IMR-90 (cell line): ENCODE data around the gene LRRC4. TPM values are rescaled to one million over a fixed set of nuclear protein-coding genes. Genes with fewer than 3 reads are reported as not detected.

ENCODE experiments used
- ATAC-seq: fragments of 200-7000 bp; cut with Tn5 transposase; 2 replicates; pipeline ENCODE4 v1.9.1; 2020; ENCODE audit warnings: low read depth, mild to moderate bottlenecking, moderate library complexity
- BruUV-seq: library from RNA; stranded (reverse); fragments of 400-500 nt; replicated peaks from 2 replicates; lab custom pipeline; 2021; lab: Mats Ljungman, UMichigan
- CTCF ChIA-PET: fragments of 300-600 bp; formaldehyde crosslinking; extraction: SDS; loops from one replicate; lab custom pipeline; 2021; ENCODE audit warnings: antibody characterized with exemption; lab: Yijun Ruan, JAX
- POLR2A ChIA-PET: fragments of 300-600 bp; sonication (Branson Sonifier 250); formaldehyde crosslinking; loops from one replicate; lab custom pipeline; 2022; ENCODE audit warnings: antibody characterized with exemption; ENCODE audit not compliant: unreplicated experiment; lab: Charles Lee
- DNase-seq: peaks from one replicate; pipeline ENCODE4 v3.0.0; 2013
- H2AFZ ChIP-seq: replicated peaks from 2 replicates; pipeline ENCODE3; 2013; ENCODE audit warnings: low read length, mild to moderate bottlenecking; ENCODE audit not compliant: poor library complexity
- H2AK5ac ChIP-seq: 2 replicates; pipeline ENCODE4 v1.6.1; 2013; ENCODE audit warnings: low read depth, low read length, inconsistent platforms
- H2AK9ac ChIP-seq: replicated peaks from 2 replicates; pipeline ENCODE3; 2013; ENCODE audit warnings: mild to moderate bottlenecking, low read depth, low read length, moderate library complexity; ENCODE audit not compliant: poor library complexity
- H2BK120ac ChIP-seq: 2 replicates; pipeline ENCODE4 v1.6.1; 2013; ENCODE audit warnings: low read depth, low read length, inconsistent platforms
- H2BK15ac ChIP-seq: 3 replicates; pipeline ENCODE4 v1.6.1; 2013; ENCODE audit warnings: low read depth, low read length, inconsistent platforms
- H2BK20ac ChIP-seq: 2 replicates; pipeline ENCODE4 v1.6.1; 2013; ENCODE audit warnings: low read depth, mild to moderate bottlenecking, inconsistent platforms, low read length, moderate library complexity
- H2BK5ac ChIP-seq: 2 replicates; pipeline ENCODE4 v1.6.1; 2013; ENCODE audit warnings: mild to moderate bottlenecking, low read depth, low read length, inconsistent platforms; ENCODE audit not compliant: poor library complexity, severe bottlenecking
- H3K14ac ChIP-seq: replicated peaks from 2 replicates; pipeline ENCODE4 v1.6.1; 2013; ENCODE audit warnings: low read depth, low read length, inconsistent platforms
- H3K18ac ChIP-seq: 2 replicates; pipeline ENCODE4 v1.6.1; 2013; ENCODE audit warnings: low read depth, low read length, control low read depth
- H3K23ac ChIP-seq: 2 replicates; pipeline ENCODE4 v1.6.1; 2013; ENCODE audit warnings: low read depth, low read length, inconsistent platforms
- H3K27ac ChIP-seq: 2 replicates; pipeline ENCODE4 v1.5.1; 2013; ENCODE audit warnings: mild to moderate bottlenecking, control low read depth, low read length; ENCODE audit not compliant: insufficient read depth
- H3K27me3 ChIP-seq: 2 replicates; pipeline ENCODE4 v1.6.1; 2013; ENCODE audit warnings: low read length; ENCODE audit not compliant: control insufficient read depth, insufficient read depth
- H3K36me3 ChIP-seq: 2 replicates; pipeline ENCODE4 v1.6.1; 2013; ENCODE audit warnings: low read length, mixed read lengths; ENCODE audit not compliant: control insufficient read depth, insufficient read depth
- H3K4ac ChIP-seq: 2 replicates; pipeline ENCODE4 v1.6.1; 2013; ENCODE audit warnings: low read depth, low read length, inconsistent platforms
- H3K4me1 ChIP-seq: 2 replicates; pipeline ENCODE4 v1.6.1; 2013; ENCODE audit warnings: low read length, mixed read lengths; ENCODE audit not compliant: control insufficient read depth, insufficient read depth
- H3K4me2 ChIP-seq: 2 replicates; pipeline ENCODE4 v1.6.1; 2013; ENCODE audit warnings: low read depth, mild to moderate bottlenecking, control low read depth, low read length, moderate library complexity
- H3K4me3 ChIP-seq: 2 replicates; pipeline ENCODE4 v1.5.1; 2013; ENCODE audit warnings: low read depth, mild to moderate bottlenecking, control low read depth, low read length, moderate library complexity; ENCODE audit not compliant: insufficient read depth
- H3K56ac ChIP-seq: 2 replicates; pipeline ENCODE4 v1.6.1; 2013; ENCODE audit warnings: low read length, inconsistent platforms; ENCODE audit not compliant: insufficient read depth; ENCODE audit errors: extremely low read depth
- H3K79me1 ChIP-seq, 2 experiments: 2 replicates each; pipeline ENCODE4 v1.6.1; 2013; ENCODE audit warnings: low read length in 2 of 2, inconsistent platforms in 1 of 2, low read depth in 1 of 2
- H3K9ac ChIP-seq: 2 replicates; pipeline ENCODE4 v1.6.1; 2013; ENCODE audit warnings: low read depth, low read length, control low read depth
- H3K9me1 ChIP-seq: 2 replicates; pipeline ENCODE4 v1.6.1; 2013; ENCODE audit warnings: low read length, inconsistent platforms; ENCODE audit not compliant: insufficient read depth
- H3K9me3 ChIP-seq: 2 replicates; pipeline ENCODE4 v1.6.1; 2013; ENCODE audit warnings: low read length; ENCODE audit not compliant: control insufficient read depth, insufficient read depth
- H4K20me1 ChIP-seq: 2 replicates; pipeline ENCODE4 v1.6.1; 2013; ENCODE audit warnings: low read length, inconsistent platforms; ENCODE audit not compliant: insufficient read depth
- H4K5ac ChIP-seq: 2 replicates; pipeline ENCODE4 v1.6.1; 2013; ENCODE audit warnings: mild to moderate bottlenecking, low read depth, low read length, control low read depth
- H4K8ac ChIP-seq, 2 experiments: 2 replicates each; pipeline ENCODE4 v1.6.1; 2013; ENCODE audit warnings: low read depth in 2 of 2, low read length in 2 of 2, control low read depth in 1 of 2, inconsistent platforms in 1 of 2
- H4K91ac ChIP-seq: 2 replicates; pipeline ENCODE4 v1.6.1; 2013; ENCODE audit warnings: low read depth, low read length, inconsistent platforms; ENCODE audit not compliant: insufficient read depth
- MAFK ChIP-seq: IDR thresholded peaks from 2 replicates; pipeline ENCODE4 v1.6.1; 2012; ENCODE audit warnings: low read depth, low read length, improper control_type of control experiment
- RFX5 ChIP-seq: IDR thresholded peaks from 2 replicates; pipeline ENCODE4 v1.8.0; 2012; ENCODE audit warnings: low read depth, mild to moderate bottlenecking, low read length, moderate library complexity
- WGBS, 2 experiments: methylation state at CpG; one replicate each; pipeline versions ENCODE4 v1.1.5 to v1.1.7; 2013; ENCODE audit warnings: missing lambda C conversion rate in 2 of 2; ENCODE audit not compliant: insufficient read length in 1 of 2; ENCODE audit errors: extremely low coverage in 2 of 2; 5-methylcytosine and 5-hydroxymethylcytosine counted together
- dilution Hi-C: fragments of 300-500 bp; cut with HindIII; formaldehyde crosslinking; loops from one replicate; pipeline ENCODE4 v1.14.3; 2018; ENCODE audit warnings: low sequenced_read_pairs; ENCODE audit not compliant: unreplicated experiment
- in situ Hi-C: fragments of 300-500 bp; cut with MboI; formaldehyde crosslinking; loops from 3 replicates; pipeline ENCODE4 v1.14.3; 2019; ENCODE audit warnings: low sequenced_read_pairs, inconsistent platforms, mixed read lengths
- intact Hi-C: fragments of 100-400 bp; cut with micrococcal nuclease; formaldehyde crosslinking; loops from 2 replicates; pipeline ENCODE4 v1.10.0; 2022
- polyA plus RNA-seq, 3 experiments: library from polyadenylated mRNA; depleted of rRNA; stranded (reverse); fragments of >200 nt; gene quantifications; 2 replicates each; pipeline ENCODE4 v1.2.3, GENCODE V29; 2012; ENCODE audit warnings: low replicate concordance in 1 of 3
- total RNA-seq: library from RNA; depleted of rRNA; stranded (reverse); fragments of >200 nt; gene quantifications from 2 replicates; pipeline ENCODE4 v1.2.3, GENCODE V29; 2012
- TF ChIP-seq, protein P1 (sequence below): fragments of 150-350 bp; IDR thresholded peaks from 2 replicates; pipeline ENCODE4 v1.6.1; 2016; ENCODE audit warnings: low read depth, mild to moderate bottlenecking, low read length, moderate library complexity, borderline replicate concordance

Gene LRRC4
- total and polyA plus RNA-seq, 2 of the 4 experiments (the other 2 are of a cell fraction): 0.54 to 0.55 TPM

DNA sequence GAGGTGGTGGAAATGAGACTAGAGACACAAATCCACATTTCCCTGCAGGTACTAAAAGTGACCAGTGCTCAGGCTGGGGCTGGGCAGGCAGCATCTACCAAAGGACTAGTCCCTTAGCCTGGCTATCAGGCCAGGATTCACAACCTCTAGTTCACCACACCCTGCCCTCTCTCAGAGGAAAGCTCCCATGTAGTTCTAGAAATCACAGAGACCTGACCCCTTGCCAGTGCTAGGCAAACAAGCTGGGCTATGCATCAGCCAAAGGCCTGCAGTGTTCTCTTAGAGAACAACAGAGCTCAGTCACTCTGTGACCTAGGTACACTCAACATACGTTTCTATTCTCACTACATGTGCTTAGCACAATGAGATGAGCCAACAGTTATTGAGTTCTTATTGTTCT is 26.7 kb upstream of the LRRC4 start:
- peak overlapping the region; percentile 34; the same call in 1 of the 2 replicates for H3K14ac ChIP-seq
- POLR2A ChIA-PET: no interaction called here
- intact Hi-C loops: no loop called here
- H2BK20ac ChIP-seq: no peak overlapping the region
- no peak overlapping the region for H3K18ac ChIP-seq
- DNase-seq (no peak), ATAC-seq (no peak)
- no peak overlapping the region for H4K91ac ChIP-seq
- no peak overlapping the region for H3K4me3 ChIP-seq
- no peak overlapping the region for H3K27ac ChIP-seq
- no TSS peak for BruUV-seq
- H4K5ac ChIP-seq: no peak overlapping the region
- no peak overlapping the region for H3K9ac ChIP-seq
- H2BK15ac ChIP-seq: 0 out of 3 replicates have a peak overlapping the region, but pooled peaks have one; percentile 5
- H3K79me1 ChIP-seq: peaks cover 16 to 63% of the 10 kb centered on the region in 2 experiments
- TF ChIP-seq MAFK (no peak), RFX5 (no peak)
- TF ChIP-seq, protein P1, sequence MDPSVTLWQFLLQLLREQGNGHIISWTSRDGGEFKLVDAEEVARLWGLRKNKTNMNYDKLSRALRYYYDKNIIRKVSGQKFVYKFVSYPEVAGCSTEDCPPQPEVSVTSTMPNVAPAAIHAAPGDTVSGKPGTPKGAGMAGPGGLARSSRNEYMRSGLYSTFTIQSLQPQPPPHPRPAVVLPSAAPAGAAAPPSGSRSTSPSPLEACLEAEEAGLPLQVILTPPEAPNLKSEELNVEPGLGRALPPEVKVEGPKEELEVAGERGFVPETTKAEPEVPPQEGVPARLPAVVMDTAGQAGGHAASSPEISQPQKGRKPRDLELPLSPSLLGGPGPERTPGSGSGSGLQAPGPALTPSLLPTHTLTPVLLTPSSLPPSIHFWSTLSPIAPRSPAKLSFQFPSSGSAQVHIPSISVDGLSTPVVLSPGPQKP: no peak
- H4K8ac ChIP-seq: no peak overlapping the region
- H3K36me3 ChIP-seq: peaks cover 5% of the 10 kb centered on the region
- no peak overlapping the region for H3K56ac ChIP-seq
- no peak overlapping the region for H3K4me2 ChIP-seq
- H2BK120ac ChIP-seq: peak overlapping the region; percentile 12; the same call in 1 of the 2 replicates
- dilution Hi-C loops: no loop called here
- H2AFZ ChIP-seq: no peak overlapping the region
- H2AK5ac ChIP-seq: no peak overlapping the region
- H4K20me1 ChIP-seq: peaks cover 39% of the 10 kb centered on the region
- WGBS, 2 experiments: no CpG with 5 or more reads among the region's 1 CpG
- no peaks in the 10 kb centered on the region for H3K27me3 ChIP-seq
- no peaks in the 10 kb centered on the region for H3K9me3 ChIP-seq
- no peak overlapping the region for H2BK5ac ChIP-seq
- CTCF ChIA-PET: interaction anchor here (0.6 to 0.9 kb wide), 2 partner anchors 9 to 142 kb away, joined by 3 read pairs; no protein-coding TSS in a partner anchor
- 0 out of 2 replicates have a peak overlapping the region, but pooled peaks have one; percentile 4 for H3K23ac ChIP-seq
- in situ Hi-C loops: loop anchor here (25.0 kb wide), 1 partner anchor 346 kb away; no protein-coding TSS in a partner anchor
- H3K4ac ChIP-seq: peak overlapping the region; percentile 42; the same call in 1 of the 2 replicates
- peaks cover 22% of the 10 kb centered on the region for H3K4me1 ChIP-seq
- no peak overlapping the region for H2AK9ac ChIP-seq
- H3K9me1 ChIP-seq: peaks cover 45% of the 10 kb centered on the region
